ENCODE measurements around the gene RBM20. TPM values are rescaled to one million over a fixed set of nuclear protein-coding genes. Genes with fewer than 3 reads are reported as not detected.
A peak's percentile ranks its signal among the peaks of the same experiment; 100 is the strongest.

The RBM20 gene
- total RNA-seq, 1 donor from 2014 or later, result 0.32 TPM

DNA sequence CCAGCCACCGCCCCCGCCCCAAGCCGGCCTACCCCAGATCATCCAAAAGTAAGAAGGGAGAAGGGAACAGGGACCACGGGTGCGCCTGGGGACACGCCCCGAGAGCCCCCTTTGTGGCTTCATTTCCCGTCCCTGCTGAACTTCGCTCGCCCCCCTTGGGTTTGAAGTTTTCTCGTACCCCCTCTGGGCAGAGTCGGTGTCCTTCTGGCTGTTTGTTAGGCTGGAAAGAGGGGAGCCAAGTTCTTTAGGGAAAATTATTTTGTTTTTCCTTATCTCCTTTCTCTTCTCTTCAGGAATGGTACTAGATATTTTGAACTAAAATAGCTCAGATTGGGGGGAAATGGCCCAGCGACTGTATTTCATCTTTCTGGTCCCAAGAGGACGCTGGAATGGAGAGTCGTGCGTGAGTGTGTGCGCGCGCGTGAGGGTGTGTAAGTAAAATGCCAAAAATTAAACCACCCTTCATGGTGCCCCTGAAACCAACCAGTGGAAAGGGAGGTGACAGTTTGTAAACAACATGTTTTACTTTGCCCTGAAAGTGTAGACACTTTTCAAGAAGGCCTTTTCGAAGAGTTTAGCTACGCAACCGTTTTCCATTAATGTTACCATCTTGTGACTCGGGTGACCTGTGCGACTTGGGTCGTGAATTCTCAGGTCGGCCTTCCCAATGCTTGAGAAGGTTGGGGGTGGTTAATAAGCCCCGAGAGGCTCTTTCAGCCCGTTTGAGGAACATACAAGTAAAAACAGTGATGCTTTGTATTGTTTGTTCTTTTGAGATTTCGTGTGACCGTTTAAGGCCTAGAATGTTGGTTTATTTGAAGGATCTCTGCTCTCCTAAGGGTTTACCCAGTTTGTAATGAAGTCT, 694 bp downstream of the RBM20 start:
- Histone ChIP-seq H3F3A (ENCODE audit: low read depth) (peaks cover 24% of the 10 kb centered on the region), H3K4me1 (peaks cover 21% of the 10 kb centered on the region), H3K36me3 (no peaks in the 10 kb centered on the region), H3K4me3 (peak overlapping the region; percentile 69), H4K20me1 (ENCODE audit: low read depth) (peaks cover 17% of the 10 kb centered on the region), H3K27ac (no peak overlapping the region), H3K79me2 (ENCODE audit: low read depth) (no peaks in the 10 kb centered on the region), H3K9ac (no peak overlapping the region), H3K9me3 (ENCODE audit: low read depth) (no peaks in the 10 kb centered on the region), H2AFZ (replicated peaks) (peak overlapping the region; percentile 86), H3K27me3 (peaks cover 88% of the 10 kb centered on the region), H3K4me2 (peak overlapping the region; percentile 90)
- TF ChIP-seq EZH2phosphoT487 (IDR thresholded peaks at IDR 0.05) (peak; percentile 64), EZH2 (IDR thresholded peaks at IDR 0.05) (peak; percentile 34)
- TF ChIP-seq, protein P1, sequence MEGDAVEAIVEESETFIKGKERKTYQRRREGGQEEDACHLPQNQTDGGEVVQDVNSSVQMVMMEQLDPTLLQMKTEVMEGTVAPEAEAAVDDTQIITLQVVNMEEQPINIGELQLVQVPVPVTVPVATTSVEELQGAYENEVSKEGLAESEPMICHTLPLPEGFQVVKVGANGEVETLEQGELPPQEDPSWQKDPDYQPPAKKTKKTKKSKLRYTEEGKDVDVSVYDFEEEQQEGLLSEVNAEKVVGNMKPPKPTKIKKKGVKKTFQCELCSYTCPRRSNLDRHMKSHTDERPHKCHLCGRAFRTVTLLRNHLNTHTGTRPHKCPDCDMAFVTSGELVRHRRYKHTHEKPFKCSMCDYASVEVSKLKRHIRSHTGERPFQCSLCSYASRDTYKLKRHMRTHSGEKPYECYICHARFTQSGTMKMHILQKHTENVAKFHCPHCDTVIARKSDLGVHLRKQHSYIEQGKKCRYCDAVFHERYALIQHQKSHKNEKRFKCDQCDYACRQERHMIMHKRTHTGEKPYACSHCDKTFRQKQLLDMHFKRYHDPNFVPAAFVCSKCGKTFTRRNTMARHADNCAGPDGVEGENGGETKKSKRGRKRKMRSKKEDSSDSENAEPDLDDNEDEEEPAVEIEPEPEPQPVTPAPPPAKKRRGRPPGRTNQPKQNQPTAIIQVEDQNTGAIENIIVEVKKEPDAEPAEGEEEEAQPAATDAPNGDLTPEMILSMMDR (IDR thresholded peaks at IDR 0.05), result no peak
- Mint-ChIP-seq H3K27ac (no peak overlapping the region), H3K9me3 (no peaks in the 10 kb centered on the region), H3K4me3 (peak overlapping the region; percentile 87), H3K36me3 (no peaks in the 10 kb centered on the region), H3K27me3 (ENCODE audit: insufficient read depth, low read depth) (peaks cover 27% of the 10 kb centered on the region), H3K4me1 (peaks cover 53% of the 10 kb centered on the region)
- peak; percentile 27 for DNase-seq (ENCODE audit: low spot score)

DNA sequence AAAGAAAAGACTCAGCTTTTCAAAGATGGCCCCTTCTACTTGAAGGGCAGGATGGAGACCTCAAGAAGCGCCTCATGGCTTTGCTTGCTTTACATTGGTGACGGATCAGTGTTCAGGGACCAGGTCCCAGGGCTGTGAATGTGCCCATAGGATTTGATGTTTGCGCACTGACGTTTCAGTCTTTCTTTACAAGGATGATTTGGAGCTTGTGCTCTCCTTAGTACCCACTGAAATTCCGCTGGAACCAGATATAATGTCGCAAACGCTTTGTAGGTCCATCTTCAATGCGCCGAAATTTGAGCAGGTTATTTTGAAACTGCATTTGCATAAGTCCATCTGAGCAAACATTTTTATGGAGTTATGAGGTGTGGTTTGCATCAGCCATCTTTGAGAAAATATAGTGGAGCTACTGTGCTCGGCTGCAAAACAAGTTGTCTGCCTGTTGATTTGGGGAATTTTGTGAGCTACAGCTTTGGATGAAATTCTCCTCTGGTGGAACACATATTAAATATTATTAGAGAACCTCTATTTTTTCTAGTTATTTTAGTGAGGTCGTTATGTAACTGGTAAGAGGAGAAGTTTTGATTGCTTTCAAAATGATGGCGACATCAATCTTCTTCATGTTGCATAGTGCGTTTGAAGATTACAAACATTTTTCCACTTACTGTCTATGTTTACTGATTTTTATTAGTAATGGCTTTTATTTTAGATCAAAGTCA, 2.4 kb downstream of the RBM20 start:
- no peak overlapping the region for H3K27ac Mint-ChIP-seq
- H3K4me3 ChIP-seq, result no peak overlapping the region
- H3K4me3 Mint-ChIP-seq, result no peak overlapping the region
- H4K20me1 ChIP-seq (ENCODE audit: low read depth), result peaks cover 17% of the 10 kb centered on the region
- TF ChIP-seq, protein P1 (IDR thresholded peaks at IDR 0.05), result no peak
- TF ChIP-seq EZH2phosphoT487 (IDR thresholded peaks at IDR 0.05) (no peak), EZH2 (IDR thresholded peaks at IDR 0.05) (no peak)
- no peaks in the 10 kb centered on the region for H3K36me3 ChIP-seq
- H3K36me3 Mint-ChIP-seq, result no peaks in the 10 kb centered on the region
- peaks cover 16% of the 10 kb centered on the region for H3F3A ChIP-seq (ENCODE audit: low read depth)
- DNase-seq (ENCODE audit: low spot score), result no peak
- H3K27me3 ChIP-seq, result peaks cover 74% of the 10 kb centered on the region
- no peaks in the 10 kb centered on the region for H3K79me2 ChIP-seq (ENCODE audit: low read depth)
- H3K27me3 Mint-ChIP-seq (ENCODE audit: insufficient read depth, low read depth), result peaks cover 24% of the 10 kb centered on the region
- peaks cover 18% of the 10 kb centered on the region for H3K4me1 ChIP-seq
- no peaks in the 10 kb centered on the region for H3K9me3 Mint-ChIP-seq
- no peak overlapping the region for H3K27ac ChIP-seq
- no peak overlapping the region for H3K4me2 ChIP-seq
- peaks cover 57% of the 10 kb centered on the region for H3K4me1 Mint-ChIP-seq
- H3K9me3 ChIP-seq (ENCODE audit: low read depth), result no peaks in the 10 kb centered on the region
- no peak overlapping the region for H2AFZ ChIP-seq (replicated peaks)
- H3K9ac ChIP-seq, result no peak overlapping the region

DNA sequence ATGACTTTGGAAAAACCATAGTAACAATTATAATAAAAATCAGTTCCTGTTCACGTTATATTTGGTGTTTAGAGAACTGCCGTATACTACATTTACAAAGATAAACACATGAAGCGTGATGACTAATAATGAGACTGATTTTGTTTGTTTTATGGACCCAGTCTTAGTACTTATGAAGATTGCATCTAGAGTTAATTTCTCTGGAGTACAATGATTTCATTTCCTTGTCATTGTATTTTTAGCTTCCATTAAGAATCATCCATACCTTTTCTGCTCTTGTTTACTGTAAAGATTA, 2.9 kb downstream of the RBM20 start:
- no peak overlapping the region for H3K4me3 ChIP-seq
- Mint-ChIP-seq H3K27me3 (ENCODE audit: insufficient read depth, low read depth) (peaks cover 24% of the 10 kb centered on the region), H3K4me3 (no peak overlapping the region), H3K36me3 (no peaks in the 10 kb centered on the region), H3K27ac (no peak overlapping the region), H3K9me3 (no peaks in the 10 kb centered on the region), H3K4me1 (peaks cover 57% of the 10 kb centered on the region)
- peaks cover 69% of the 10 kb centered on the region for H3K27me3 ChIP-seq
- no peaks in the 10 kb centered on the region for H3K36me3 ChIP-seq
- no peaks in the 10 kb centered on the region for H3K79me2 ChIP-seq (ENCODE audit: low read depth)
- H3K9me3 ChIP-seq (ENCODE audit: low read depth), result no peaks in the 10 kb centered on the region
- no peak overlapping the region for H2AFZ ChIP-seq (replicated peaks)
- peaks cover 16% of the 10 kb centered on the region for H4K20me1 ChIP-seq (ENCODE audit: low read depth)
- no peak overlapping the region for H3K4me2 ChIP-seq
- peaks cover 17% of the 10 kb centered on the region for H3K4me1 ChIP-seq
- no peak overlapping the region for H3K9ac ChIP-seq
- H3K27ac ChIP-seq, result no peak overlapping the region
- peaks cover 16% of the 10 kb centered on the region for H3F3A ChIP-seq (ENCODE audit: low read depth)
- TF ChIP-seq EZH2 (IDR thresholded peaks at IDR 0.05), result no peak
- no peak for TF ChIP-seq EZH2phosphoT487 (IDR thresholded peaks at IDR 0.05)
- TF ChIP-seq, protein P1 (IDR thresholded peaks at IDR 0.05), result no peak
- no peak for DNase-seq (ENCODE audit: low spot score)

Measured in neural progenitor cell (in vitro differentiated cells).